ENCODE data around the gene GPR75.

GPR75 gene

GRCh38 chr2:53859206-53860181 is at the start of gene GPR75:
Gene GPR75, minus strand, starts transcription at chr2:53859967. Its CDS starts 5,211 bp downstream, at chr2:53854756.
- no peak for DNase-seq (ENCODE audit: low read depth, low spot score)
- Histone ChIP-seq H3K4me1 (ENCODE audit: control insufficient read depth, insufficient read depth, low read length) (no peaks in the 10 kb centered on the region), H3K27ac (ENCODE audit: low read length) (no peak within 1 kb of the TSS), H3K27me3 (ENCODE audit: control insufficient read depth, insufficient read depth, low read length) (no peaks in the 10 kb centered on the region), H3K4me3 (ENCODE audit: low read length) (peak within 1 kb of the TSS; percentile 52; the same call in 1 of the 2 replicates), H3K36me3 (ENCODE audit: control insufficient read depth, insufficient read depth, low read length) (peaks cover 4% of the 10 kb centered on the region; the same call in 1 of the 2 replicates), H3K9me3 (ENCODE audit: control insufficient read depth, insufficient read depth, low read length) (no peaks in the 10 kb centered on the region)
- whole genome bisulfite sequencing (ENCODE audit: insufficient coverage, insufficient read length): no CpG with 5 or more reads among the region's 72 CpGs

- Histone ChIP-seq H3K27me3 (ENCODE audit: control insufficient read depth, insufficient read depth, low read length) (no peaks in the 10 kb centered on the region), H3K4me3 (ENCODE audit: low read length) (no peak overlapping the region), H3K4me1 (ENCODE audit: control insufficient read depth, insufficient read depth, low read length) (no peaks in the 10 kb centered on the region), H3K36me3 (ENCODE audit: control insufficient read depth, insufficient read depth, low read length) (peaks cover 4% of the 10 kb centered on the region), H3K9me3 (ENCODE audit: control insufficient read depth, insufficient read depth, low read length) (no peaks in the 10 kb centered on the region), H3K27ac (ENCODE audit: low read length) (no peak overlapping the region)
- no CpG with 5 or more reads among the region's 1 CpG for WGBS (ENCODE audit: insufficient coverage, insufficient read length)
- DNase-seq (ENCODE audit: low read depth, low spot score): no peak
Observed at GRCh38 chr2:53907582-53907981, 47.8 kb upstream of the GPR75 start.

- no peak overlapping the region for H3K27ac ChIP-seq (ENCODE audit: low read length)
- no peaks in the 10 kb centered on the region for H3K27me3 ChIP-seq (ENCODE audit: control insufficient read depth, insufficient read depth, low read length)
- no peak overlapping the region for H3K4me3 ChIP-seq (ENCODE audit: low read length)
- H3K4me1 ChIP-seq (ENCODE audit: control insufficient read depth, insufficient read depth, low read length): no peaks in the 10 kb centered on the region
- no peaks in the 10 kb centered on the region for H3K9me3 ChIP-seq (ENCODE audit: control insufficient read depth, insufficient read depth, low read length)
- WGBS (ENCODE audit: insufficient coverage, insufficient read length): no CpG with 5 or more reads among the region's 9 CpGs
- no peak for DNase-seq (ENCODE audit: low read depth, low spot score)
- H3K36me3 ChIP-seq (ENCODE audit: control insufficient read depth, insufficient read depth, low read length): peaks cover 6% of the 10 kb centered on the region
Observed at GRCh38 chr2:53905396-53905795, 45.6 kb upstream of the GPR75 start.

GRCh38 chr2:53903011-53903410 is 43.2 kb upstream of the GPR75 start:
- no peak overlapping the region for H3K27ac ChIP-seq (ENCODE audit: low read length)
- no peak for DNase-seq (ENCODE audit: low read depth, low spot score)
- H3K27me3 ChIP-seq (ENCODE audit: control insufficient read depth, insufficient read depth, low read length): no peaks in the 10 kb centered on the region
- H3K4me3 ChIP-seq (ENCODE audit: low read length): no peak overlapping the region
- peaks cover 6% of the 10 kb centered on the region for H3K36me3 ChIP-seq (ENCODE audit: control insufficient read depth, insufficient read depth, low read length)
- 100% methylated on average over 1 of the region's 4 CpGs for WGBS (ENCODE audit: insufficient coverage, insufficient read length)
- H3K9me3 ChIP-seq (ENCODE audit: control insufficient read depth, insufficient read depth, low read length): no peaks in the 10 kb centered on the region
- H3K4me1 ChIP-seq (ENCODE audit: control insufficient read depth, insufficient read depth, low read length): no peaks in the 10 kb centered on the region

- peaks cover 6% of the 10 kb centered on the region for H3K36me3 ChIP-seq (ENCODE audit: control insufficient read depth, insufficient read depth, low read length)
- H3K4me3 ChIP-seq (ENCODE audit: low read length): no peak overlapping the region
- H3K27me3 ChIP-seq (ENCODE audit: control insufficient read depth, insufficient read depth, low read length): no peaks in the 10 kb centered on the region
- no CpG with 5 or more reads among the region's 3 CpGs for WGBS (ENCODE audit: insufficient coverage, insufficient read length)
- no peaks in the 10 kb centered on the region for H3K4me1 ChIP-seq (ENCODE audit: control insufficient read depth, insufficient read depth, low read length)
- no peaks in the 10 kb centered on the region for H3K9me3 ChIP-seq (ENCODE audit: control insufficient read depth, insufficient read depth, low read length)
- H3K27ac ChIP-seq (ENCODE audit: low read length): no peak overlapping the region
- no peak for DNase-seq (ENCODE audit: low read depth, low spot score)
Observed at GRCh38 chr2:53901192-53901591, 41.4 kb upstream of the GPR75 start.

- no peaks in the 10 kb centered on the region for H3K27me3 ChIP-seq (ENCODE audit: control insufficient read depth, insufficient read depth, low read length)
Observed at GRCh38 chr2:53896864-53897263, 37.1 kb upstream of the GPR75 start.

GRCh38 chr2:53886406-53887280 is 26.9 kb upstream of the GPR75 start:
- 100% methylated on average over 1 of the region's 5 CpGs for WGBS (ENCODE audit: insufficient coverage, insufficient read length)
- DNase-seq (ENCODE audit: low read depth, low spot score): no peak
- Histone ChIP-seq H3K36me3 (ENCODE audit: control insufficient read depth, insufficient read depth, low read length) (peaks cover 16% of the 10 kb centered on the region; the same call in 1 of the 2 replicates), H3K9me3 (ENCODE audit: control insufficient read depth, insufficient read depth, low read length) (no peaks in the 10 kb centered on the region), H3K4me3 (ENCODE audit: low read length) (no peak overlapping the region), H3K27me3 (ENCODE audit: control insufficient read depth, insufficient read depth, low read length) (no peaks in the 10 kb centered on the region), H3K4me1 (ENCODE audit: control insufficient read depth, insufficient read depth, low read length) (no peaks in the 10 kb centered on the region), H3K27ac (ENCODE audit: low read length) (no peak overlapping the region)

More at GRCh38 chr2:53896864-53897263, 37.1 kb upstream of the GPR75 start:
- WGBS (ENCODE audit: insufficient coverage, insufficient read length): no CpG with 5 or more reads among the region's 3 CpGs
- no peaks in the 10 kb centered on the region for H3K9me3 ChIP-seq (ENCODE audit: control insufficient read depth, insufficient read depth, low read length)
- no peak overlapping the region for H3K27ac ChIP-seq (ENCODE audit: low read length)
- no peak for DNase-seq (ENCODE audit: low read depth, low spot score)
- H3K4me3 ChIP-seq (ENCODE audit: low read length): no peak overlapping the region
- H3K4me1 ChIP-seq (ENCODE audit: control insufficient read depth, insufficient read depth, low read length): no peaks in the 10 kb centered on the region
- H3K36me3 ChIP-seq (ENCODE audit: control insufficient read depth, insufficient read depth, low read length): peaks cover 4% of the 10 kb centered on the region; the same call in 1 of the 2 replicates

- H3K36me3 ChIP-seq (ENCODE audit: control insufficient read depth, insufficient read depth, low read length): peaks cover 11% of the 10 kb centered on the region; the same call in 1 of the 2 replicates
- no CpG with 5 or more reads among the region's 1 CpG for WGBS (ENCODE audit: insufficient coverage, insufficient read length)
- no peak for DNase-seq (ENCODE audit: low read depth, low spot score)
Observed at GRCh38 chr2:53884883-53885282, 25.1 kb upstream of the GPR75 start.

GRCh38 chr2:53881986-53882385 is 22.2 kb upstream of the GPR75 start:
- H3K27ac ChIP-seq (ENCODE audit: low read length): no peak overlapping the region
- H3K36me3 ChIP-seq (ENCODE audit: control insufficient read depth, insufficient read depth, low read length): peaks cover 6% of the 10 kb centered on the region; the same call in 1 of the 2 replicates
- DNase-seq (ENCODE audit: low read depth, low spot score): no peak
- H3K9me3 ChIP-seq (ENCODE audit: control insufficient read depth, insufficient read depth, low read length): no peaks in the 10 kb centered on the region
- no peak overlapping the region for H3K4me3 ChIP-seq (ENCODE audit: low read length)
- H3K4me1 ChIP-seq (ENCODE audit: control insufficient read depth, insufficient read depth, low read length): no peaks in the 10 kb centered on the region
- H3K27me3 ChIP-seq (ENCODE audit: control insufficient read depth, insufficient read depth, low read length): no peaks in the 10 kb centered on the region

More at GRCh38 chr2:53884883-53885282, 25.1 kb upstream of the GPR75 start:
- no peaks in the 10 kb centered on the region for H3K27me3 ChIP-seq (ENCODE audit: control insufficient read depth, insufficient read depth, low read length)
- no peak overlapping the region for H3K4me3 ChIP-seq (ENCODE audit: low read length)
- H3K27ac ChIP-seq (ENCODE audit: low read length): no peak overlapping the region
- no peaks in the 10 kb centered on the region for H3K4me1 ChIP-seq (ENCODE audit: control insufficient read depth, insufficient read depth, low read length)
- no peaks in the 10 kb centered on the region for H3K9me3 ChIP-seq (ENCODE audit: control insufficient read depth, insufficient read depth, low read length)

GRCh38 chr2:53881360-53881759 is 21.6 kb upstream of the GPR75 start:
- H3K36me3 ChIP-seq (ENCODE audit: control insufficient read depth, insufficient read depth, low read length): peaks cover 3% of the 10 kb centered on the region; the same call in 1 of the 2 replicates
- WGBS (ENCODE audit: insufficient coverage, insufficient read length): no CpG with 5 or more reads among the region's 2 CpGs
- H3K27ac ChIP-seq (ENCODE audit: low read length): no peak overlapping the region
- H3K4me1 ChIP-seq (ENCODE audit: control insufficient read depth, insufficient read depth, low read length): no peaks in the 10 kb centered on the region
- H3K27me3 ChIP-seq (ENCODE audit: control insufficient read depth, insufficient read depth, low read length): no peaks in the 10 kb centered on the region
- H3K9me3 ChIP-seq (ENCODE audit: control insufficient read depth, insufficient read depth, low read length): no peaks in the 10 kb centered on the region
- DNase-seq (ENCODE audit: low read depth, low spot score): no peak
- no peak overlapping the region for H3K4me3 ChIP-seq (ENCODE audit: low read length)

Data from iPS DF 6.9 (cell line).